SK-N-SH (cell line): Measurements from ENCODE around the gene NOC2L. TPM values are rescaled to one million over a fixed set of nuclear protein-coding genes. Genes with fewer than 3 reads are reported as not detected.
"Not testable (repeated sequence)": the region's sequence is repeated elsewhere in the genome, so short reads cannot be mapped to it uniquely, and the experiment has no call there.

ENCODE experiments used
- CTCF ChIA-PET: fragments of 300-600, 350-600 bp; formaldehyde crosslinking; extraction: SDS; loops from one replicate; lab custom pipeline; 2021; lab: Yijun Ruan, JAX
- POLR2A ChIA-PET: fragments of 350-600 bp; sonication (Branson Sonifier 250); formaldehyde crosslinking; extraction: SDS; loops from one replicate; lab custom pipeline; 2020; ENCODE audit warnings: antibody characterized with exemption, inconsistent platforms; lab: Yijun Ruan, JAX
- DNase-seq: peaks from one replicate; pipeline ENCODE4 v3.0.0; 2012
- H2AFZ ChIP-seq: fragments of 200-600 bp; sonication (generic); 2 replicates; pipeline ENCODE4 v1.8.1; 2016; ENCODE audit warnings: antibody characterized with exemption, mild to moderate bottlenecking, low read depth
- H3F3A ChIP-seq: fragments of 200-600 bp; sonication (generic); replicated peaks from 2 replicates; pipeline ENCODE3; 2016; ENCODE audit warnings: antibody characterized with exemption, mild to moderate bottlenecking; ENCODE audit not compliant: insufficient read depth
- H3K27ac ChIP-seq, 2 experiments: fragments of 200-500 bp in 1 of 2; fragments of 200-600 bp in 1 of 2; sonication (Bioruptor generic) in 1 of 2; sonication (generic), shearing (Covaris generic) in 1 of 2; 2 replicates each; pipeline versions ENCODE4 v1.5.1 to v1.6.1; 2014 to 2016; ENCODE audit warnings: low read depth in 2 of 2, inconsistent platforms in 1 of 2, low read length in 1 of 2, mild to moderate bottlenecking in 1 of 2, mixed read lengths in 1 of 2
- H3K27me3 ChIP-seq: fragments of 200-600 bp; sonication (generic), shearing (Covaris generic); 2 replicates; pipeline ENCODE4 v1.6.1; 2016; ENCODE audit warnings: mixed run types; ENCODE audit not compliant: insufficient read depth
- H3K36me3 ChIP-seq, 2 experiments: fragments of 200-500 bp in 1 of 2; fragments of 200-600 bp in 1 of 2; sonication (Bioruptor generic) in 1 of 2; sonication (generic) in 1 of 2; replicated peaks in 1 of 2; 2 replicates each; pipeline versions ENCODE3 to v1.5.1; 2014 to 2016; ENCODE audit warnings: low read length in 1 of 2, mild to moderate bottlenecking in 1 of 2; ENCODE audit not compliant: insufficient read depth in 2 of 2, control insufficient read depth in 1 of 2
- H3K4me1 ChIP-seq, 2 experiments: fragments of 200-500 bp in 1 of 2; fragments of 200-600 bp in 1 of 2; sonication (Bioruptor generic) in 1 of 2; sonication (generic), shearing (Covaris generic) in 1 of 2; 2 replicates each; pipeline versions ENCODE4 v1.5.1 to v1.6.1; 2014 to 2016; ENCODE audit warnings: low read depth in 1 of 2, low read length in 1 of 2, mixed run types in 1 of 2; ENCODE audit not compliant: insufficient read depth in 2 of 2, control insufficient read depth in 1 of 2
- H3K4me2 ChIP-seq: fragments of 200-600 bp; sonication (generic), shearing (Covaris generic); 2 replicates; pipeline ENCODE4 v1.6.1; 2017; ENCODE audit warnings: mixed run types
- H3K4me3 ChIP-seq, 2 experiments: fragments of 200-500 bp in 1 of 2; fragments of 200-600 bp in 1 of 2; sonication (Bioruptor generic) in 1 of 2; sonication (generic), shearing (Covaris generic) in 1 of 2; 2 replicates each; pipeline versions ENCODE4 v1.5.1 to v1.8.1; 2014 to 2016; ENCODE audit warnings: low read depth in 2 of 2, inconsistent platforms in 1 of 2, low read length in 1 of 2, mild to moderate bottlenecking in 1 of 2, mixed read lengths in 1 of 2, moderate library complexity in 1 of 2
- H3K79me2 ChIP-seq: fragments of 200-600 bp; sonication (generic); 2 replicates; pipeline ENCODE4 v1.8.1; 2017; ENCODE audit warnings: mild to moderate bottlenecking; ENCODE audit not compliant: insufficient read depth
- H3K9ac ChIP-seq: fragments of 200-600 bp; sonication (generic); 2 replicates; pipeline ENCODE4 v1.6.1; 2017; ENCODE audit warnings: mixed run types
- H3K9me2 ChIP-seq: fragments of 200-600 bp; sonication (generic); 2 replicates; pipeline ENCODE4 v1.6.1; 2017; ENCODE audit warnings: mixed run types
- H3K9me3 ChIP-seq: fragments of 200-600 bp; sonication (generic); 2 replicates; pipeline ENCODE4 v1.6.1; 2017; ENCODE audit warnings: mixed run types, mild to moderate bottlenecking, moderate library complexity
- H4K20me1 ChIP-seq: fragments of 200-600 bp; sonication (generic); 2 replicates; pipeline ENCODE4 v1.6.1; 2017; ENCODE audit warnings: mild to moderate bottlenecking, mixed run types; ENCODE audit not compliant: insufficient read depth
- ELF1 ChIP-seq: IDR thresholded peaks from 2 replicates; pipeline ENCODE4 v1.4.0; 2012
- EZH2phosphoT487 ChIP-seq: fragments of 200-600 bp; sonication (generic); IDR thresholded peaks from 2 replicates; pipeline ENCODE4 v1.6.1; 2017; ENCODE audit warnings: low read depth, mixed run types, mild to moderate bottlenecking, antibody characterized with exemption, moderate library complexity, borderline replicate concordance
- FOSL2 ChIP-seq: IDR thresholded peaks from 2 replicates; pipeline ENCODE4 v1.4.0; 2012; ENCODE audit warnings: low read depth, mild to moderate bottlenecking, moderate library complexity, borderline replicate concordance
- FOXM1 ChIP-seq: IDR thresholded peaks from 2 replicates; pipeline ENCODE4 v1.4.0; 2012; ENCODE audit warnings: low read depth, mild to moderate bottlenecking
- GABPA ChIP-seq: IDR thresholded peaks from 2 replicates; pipeline ENCODE4 v1.4.0; 2012; ENCODE audit warnings: low read depth, mild to moderate bottlenecking
- JUND ChIP-seq: IDR thresholded peaks from 2 replicates; pipeline ENCODE4 v1.4.0; 2012
- NFIC ChIP-seq: IDR thresholded peaks from 2 replicates; pipeline ENCODE4 v1.4.0; 2012; ENCODE audit warnings: borderline replicate concordance
- POLR2AphosphoS5 ChIP-seq: IDR thresholded peaks from 2 replicates; pipeline ENCODE4 v1.6.1; 2012; ENCODE audit warnings: low read depth, low read length
- RAD21 ChIP-seq: IDR thresholded peaks from 2 replicates; pipeline ENCODE4 v1.6.1; 2012; ENCODE audit warnings: mild to moderate bottlenecking, low read length
- RCOR1 ChIP-seq: fragments of 150-350 bp; IDR thresholded peaks from 2 replicates; pipeline ENCODE4 v1.6.1; 2017; ENCODE audit warnings: antibody characterized with exemption, low read length
- RFX5 ChIP-seq: IDR thresholded peaks from 2 replicates; pipeline ENCODE4 v1.6.1; 2012; ENCODE audit warnings: mild to moderate bottlenecking, improper control_type of control experiment, low read length
- SIN3A ChIP-seq: IDR thresholded peaks from 2 replicates; pipeline ENCODE4 v1.6.1; 2012; ENCODE audit warnings: low read depth, mild to moderate bottlenecking, low read length, moderate library complexity, borderline replicate concordance
- SMC3 ChIP-seq: IDR thresholded peaks from 2 replicates; pipeline ENCODE4 v1.6.1; 2012; ENCODE audit warnings: low read depth, low read length, improper control_type of control experiment
- TAF1 ChIP-seq: IDR thresholded peaks from 2 replicates; pipeline ENCODE4 v1.6.1; 2012; ENCODE audit warnings: low read depth, mild to moderate bottlenecking, low read length, moderate library complexity, borderline replicate concordance
- TCF12 ChIP-seq: IDR thresholded peaks from 2 replicates; pipeline ENCODE4 v1.4.0; 2012
- TEAD4 ChIP-seq: IDR thresholded peaks from 2 replicates; pipeline ENCODE4 v1.4.0; 2012; ENCODE audit warnings: mild to moderate bottlenecking, borderline replicate concordance; ENCODE audit not compliant: insufficient read depth
- YY1 ChIP-seq: IDR thresholded peaks from 2 replicates; pipeline ENCODE4 v1.4.0; 2012; ENCODE audit warnings: low read depth, mild to moderate bottlenecking
- WGBS: methylation state at CpG from one replicate; pipeline ENCODE4 v1.1.6; 2017; ENCODE audit warnings: low lambda C conversion rate; 5-methylcytosine and 5-hydroxymethylcytosine counted together
- polyA plus RNA-seq, 3 experiments: library from polyadenylated mRNA; depleted of rRNA; stranded (reverse); fragments of >200 nt; gene quantifications; 2 replicates each; pipeline ENCODE4 v1.2.3, GENCODE V29; 2012
- TF ChIP-seq, protein P1 (sequence below): fragments of 150-350 bp; IDR thresholded peaks from 2 replicates; pipeline ENCODE4 v1.6.1; 2016; ENCODE audit warnings: mild to moderate bottlenecking, low read depth, low read length
- TF ChIP-seq, protein P2 (sequence below): IDR thresholded peaks from 2 replicates; pipeline ENCODE4 v1.4.0; 2012; ENCODE audit warnings: low read depth, borderline replicate concordance
- TF ChIP-seq, protein P3 (sequence below): fragments of 150-350 bp; IDR thresholded peaks from 2 replicates; pipeline ENCODE4 v1.6.1; 2017; ENCODE audit warnings: antibody characterized with exemption, low read length, low read depth, borderline replicate concordance
- TF ChIP-seq, protein P4 (sequence below): IDR thresholded peaks from 2 replicates; pipeline ENCODE4 v1.4.0; 2012; ENCODE audit warnings: low read depth, borderline replicate concordance
- TF ChIP-seq, protein P5 (sequence below): IDR thresholded peaks from 2 replicates; pipeline ENCODE4 v1.4.0; 2012; ENCODE audit warnings: low read depth

The NOC2L gene
- polyA plus RNA-seq, 1 of the 3 experiments (the other 2 are of a cell fraction) = 124 TPM

DNA sequence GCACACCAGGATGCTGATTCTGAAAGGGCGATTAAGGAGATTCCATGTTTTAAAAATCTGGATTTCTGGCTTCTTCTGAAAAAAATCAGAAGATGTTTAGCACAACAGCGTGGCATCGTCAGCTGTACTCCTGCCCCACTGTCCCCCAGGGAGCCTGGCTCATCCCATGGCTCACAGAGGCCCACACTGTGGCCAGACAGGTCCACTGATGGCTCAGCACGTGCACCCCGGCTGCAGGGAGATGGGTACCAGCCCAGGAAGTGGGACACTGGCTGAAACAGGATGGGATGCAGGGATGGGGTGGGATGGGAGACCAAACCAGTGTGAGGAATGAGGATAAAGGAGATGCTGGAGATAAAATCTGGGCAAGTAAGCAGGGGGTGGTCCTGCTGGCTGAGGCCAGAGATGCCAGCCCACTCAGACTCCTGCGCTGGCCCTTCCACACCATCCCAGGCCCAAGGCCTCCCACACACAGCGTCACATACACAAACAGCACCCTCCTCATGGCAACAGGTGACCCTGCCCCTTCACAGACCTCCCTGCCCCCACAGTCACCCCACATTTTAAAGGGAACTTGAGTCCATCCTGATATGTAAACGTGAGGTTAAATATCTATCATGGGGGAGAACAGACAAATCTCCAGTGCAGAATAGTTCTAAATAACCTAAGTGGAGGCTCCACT lies 59.3 kb downstream of the NOC2L start (continued):
- TF ChIP-seq, protein P1, sequence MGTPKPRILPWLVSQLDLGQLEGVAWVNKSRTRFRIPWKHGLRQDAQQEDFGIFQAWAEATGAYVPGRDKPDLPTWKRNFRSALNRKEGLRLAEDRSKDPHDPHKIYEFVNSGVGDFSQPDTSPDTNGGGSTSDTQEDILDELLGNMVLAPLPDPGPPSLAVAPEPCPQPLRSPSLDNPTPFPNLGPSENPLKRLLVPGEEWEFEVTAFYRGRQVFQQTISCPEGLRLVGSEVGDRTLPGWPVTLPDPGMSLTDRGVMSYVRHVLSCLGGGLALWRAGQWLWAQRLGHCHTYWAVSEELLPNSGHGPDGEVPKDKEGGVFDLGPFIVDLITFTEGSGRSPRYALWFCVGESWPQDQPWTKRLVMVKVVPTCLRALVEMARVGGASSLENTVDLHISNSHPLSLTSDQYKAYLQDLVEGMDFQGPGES = no peak
- TF ChIP-seq, protein P2, sequence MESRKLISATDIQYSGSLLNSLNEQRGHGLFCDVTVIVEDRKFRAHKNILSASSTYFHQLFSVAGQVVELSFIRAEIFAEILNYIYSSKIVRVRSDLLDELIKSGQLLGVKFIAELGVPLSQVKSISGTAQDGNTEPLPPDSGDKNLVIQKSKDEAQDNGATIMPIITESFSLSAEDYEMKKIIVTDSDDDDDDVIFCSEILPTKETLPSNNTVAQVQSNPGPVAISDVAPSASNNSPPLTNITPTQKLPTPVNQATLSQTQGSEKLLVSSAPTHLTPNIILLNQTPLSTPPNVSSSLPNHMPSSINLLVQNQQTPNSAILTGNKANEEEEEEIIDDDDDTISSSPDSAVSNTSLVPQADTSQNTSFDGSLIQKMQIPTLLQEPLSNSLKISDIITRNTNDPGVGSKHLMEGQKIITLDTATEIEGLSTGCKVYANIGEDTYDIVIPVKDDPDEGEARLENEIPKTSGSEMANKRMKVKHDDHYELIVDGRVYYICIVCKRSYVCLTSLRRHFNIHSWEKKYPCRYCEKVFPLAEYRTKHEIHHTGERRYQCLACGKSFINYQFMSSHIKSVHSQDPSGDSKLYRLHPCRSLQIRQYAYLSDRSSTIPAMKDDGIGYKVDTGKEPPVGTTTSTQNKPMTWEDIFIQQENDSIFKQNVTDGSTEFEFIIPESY = no peak
- TF ChIP-seq RAD21 = no peak
- no peak for TF ChIP-seq NFIC
- no peak for TF ChIP-seq TEAD4
- no peak for TF ChIP-seq EZH2phosphoT487

DNA sequence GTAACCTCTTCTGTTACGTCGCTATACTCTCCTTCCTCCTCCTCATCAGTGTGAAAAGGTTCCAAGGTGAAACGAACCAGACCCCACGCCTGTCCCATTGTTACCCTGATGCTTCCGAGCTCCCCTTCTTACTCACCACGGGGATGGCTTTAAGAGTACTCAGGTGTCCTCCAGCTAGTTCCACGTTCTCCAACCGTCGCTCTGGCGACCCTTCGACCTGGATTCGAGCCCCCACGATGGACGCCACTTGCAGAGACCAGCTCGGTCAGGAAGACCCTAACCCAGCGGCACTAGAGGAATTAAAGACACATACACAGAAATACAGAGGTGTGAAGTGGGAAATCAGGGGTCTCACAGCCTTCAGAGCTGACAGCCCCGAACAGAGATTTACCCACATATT lies 61.1 kb downstream of the NOC2L start:
- DNase-seq, H3K27ac ChIP-seq, H3K4me2 ChIP-seq, H3K4me3 ChIP-seq, H3K79me2 ChIP-seq, H3K9me3 ChIP-seq, H3K4me1 ChIP-seq, H3K9me2 ChIP-seq, H2AFZ ChIP-seq, H4K20me1 ChIP-seq, POLR2A ChIA-PET, H3K36me3 ChIP-seq, H3F3A ChIP-seq, H3K9ac ChIP-seq: not testable (repeated sequence)
- H3K27me3 ChIP-seq = peaks cover 19% of the 10 kb centered on the region
- CTCF ChIA-PET = interaction anchor here (0.9 to 1.3 kb wide), 2 partner anchors 41 to 165 kb away, joined by 3 to 4 read pairs; no protein-coding TSS in a partner anchor
- WGBS = 60% methylated on average over 17 of the region's 17 CpGs

DNA sequence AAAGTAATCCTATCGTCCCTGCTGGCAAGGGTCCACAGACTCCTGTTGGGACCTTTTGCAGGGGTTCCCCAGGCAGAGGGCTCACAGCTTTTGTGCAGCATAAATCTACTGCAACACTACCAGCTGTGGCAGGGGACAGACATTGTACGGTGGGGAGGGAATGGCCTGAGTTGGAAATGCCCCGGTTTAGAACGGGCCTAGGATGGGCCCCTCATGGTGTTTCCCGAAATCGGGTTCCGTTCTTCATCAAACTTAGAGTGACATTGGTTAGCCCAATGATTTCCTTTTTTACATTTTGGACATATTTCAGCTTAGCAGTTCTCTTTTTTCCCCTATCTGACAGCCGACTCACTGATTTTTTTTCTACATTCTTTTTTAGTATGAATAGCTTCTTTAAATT lies 61.8 kb downstream of the NOC2L start:
- Histone ChIP-seq H3K9me3 (no peaks in the 10 kb centered on the region), H3K9me2 (no peaks in the 10 kb centered on the region), H4K20me1 (no peaks in the 10 kb centered on the region), H3K27me3 (peaks cover 19% of the 10 kb centered on the region), H3K36me3 (no peaks in the 10 kb centered on the region), H3K4me2 (no peak overlapping the region), H3K4me1 (no peaks in the 10 kb centered on the region; a peak in 1 of 4 replicates), H3K9ac (no peak overlapping the region), H3K4me3 (no peak overlapping the region), H3K79me2 (no peaks in the 10 kb centered on the region), H3F3A (no peaks in the 10 kb centered on the region), H2AFZ (no peak overlapping the region), H3K27ac (no peak overlapping the region)
- ChIA-PET CTCF (interaction anchor here (0.9 to 1.3 kb wide), 2 partner anchors 41 to 166 kb away, joined by 3 to 4 read pairs; no protein-coding TSS in a partner anchor), POLR2A (no interaction called here)
- 34% methylated on average over 8 of the region's 8 CpGs for WGBS
- TF ChIP-seq TAF1 (no peak), GABPA (no peak), POLR2AphosphoS5 (no peak), SIN3A (no peak), RCOR1 (no peak), TEAD4 (no peak), TCF12 (no peak), FOXM1 (no peak), JUND (no peak), SMC3 (no peak), RAD21 (no peak), YY1 (no peak), RFX5 (no peak), ELF1 (no peak), FOSL2 (no peak)
- TF ChIP-seq, protein P3, sequence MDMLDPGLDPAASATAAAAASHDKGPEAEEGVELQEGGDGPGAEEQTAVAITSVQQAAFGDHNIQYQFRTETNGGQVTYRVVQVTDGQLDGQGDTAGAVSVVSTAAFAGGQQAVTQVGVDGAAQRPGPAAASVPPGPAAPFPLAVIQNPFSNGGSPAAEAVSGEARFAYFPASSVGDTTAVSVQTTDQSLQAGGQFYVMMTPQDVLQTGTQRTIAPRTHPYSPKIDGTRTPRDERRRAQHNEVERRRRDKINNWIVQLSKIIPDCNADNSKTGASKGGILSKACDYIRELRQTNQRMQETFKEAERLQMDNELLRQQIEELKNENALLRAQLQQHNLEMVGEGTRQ = no peak
- TF ChIP-seq, protein P4, sequence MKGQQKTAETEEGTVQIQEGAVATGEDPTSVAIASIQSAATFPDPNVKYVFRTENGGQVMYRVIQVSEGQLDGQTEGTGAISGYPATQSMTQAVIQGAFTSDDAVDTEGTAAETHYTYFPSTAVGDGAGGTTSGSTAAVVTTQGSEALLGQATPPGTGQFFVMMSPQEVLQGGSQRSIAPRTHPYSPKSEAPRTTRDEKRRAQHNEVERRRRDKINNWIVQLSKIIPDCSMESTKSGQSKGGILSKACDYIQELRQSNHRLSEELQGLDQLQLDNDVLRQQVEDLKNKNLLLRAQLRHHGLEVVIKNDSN = no peak
- TF ChIP-seq, protein P5, sequence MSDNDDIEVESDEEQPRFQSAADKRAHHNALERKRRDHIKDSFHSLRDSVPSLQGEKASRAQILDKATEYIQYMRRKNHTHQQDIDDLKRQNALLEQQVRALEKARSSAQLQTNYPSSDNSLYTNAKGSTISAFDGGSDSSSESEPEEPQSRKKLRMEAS = no peak
- no peak for DNase-seq
